Measurements from ENCODE around the gene PXT1. TPM values are rescaled to one million over a fixed set of nuclear protein-coding genes. Genes with fewer than 3 reads are reported as not detected.
"Not testable (repeated sequence)": the region's sequence is repeated elsewhere in the genome, so short reads cannot be mapped to it uniquely, and the experiment has no call there.

The PXT1 gene
- total RNA-seq, 1 donor from 2014 or later, result not detected

- TF ChIP-seq CTCF (conservative IDR thresholded peaks at IDR 0.05; ENCODE audit: low read depth, low read length), result no peak
- no peak for DNase-seq (ENCODE audit: low read depth)
- no peak overlapping the region for H3K4me3 ChIP-seq (ENCODE audit: low read depth, low read length)
Observed at GRCh38 chr6:36484736-36485135, 42.1 kb upstream of the PXT1 start.

- not testable (repeated sequence) for DNase-seq (ENCODE audit: low read depth)
Observed at GRCh38 chr6:36483326-36483725, 40.7 kb upstream of the PXT1 start.

GRCh38 chr6:36479256-36479655, 36.6 kb upstream of the PXT1 start:
- H3K4me3 ChIP-seq (ENCODE audit: low read depth, low read length), result no peak overlapping the region
- no peak for TF ChIP-seq CTCF (conservative IDR thresholded peaks at IDR 0.05; ENCODE audit: low read depth, low read length)
- DNase-seq (ENCODE audit: low read depth), result no peak

More at GRCh38 chr6:36483326-36483725, 40.7 kb upstream of the PXT1 start:
- not testable (repeated sequence) for H3K4me3 ChIP-seq (ENCODE audit: low read depth, low read length)

- no peak for DNase-seq (ENCODE audit: low read depth)
- no peak for TF ChIP-seq CTCF (conservative IDR thresholded peaks at IDR 0.05; ENCODE audit: low read depth, low read length)
- no peak overlapping the region for H3K4me3 ChIP-seq (ENCODE audit: low read depth, low read length)
Observed at GRCh38 chr6:36478051-36478526, 35.4 kb upstream of the PXT1 start.

GRCh38 chr6:36469946-36470345, 27.3 kb upstream of the PXT1 start:
- DNase-seq (ENCODE audit: low read depth), result no peak
- H3K4me3 ChIP-seq (ENCODE audit: low read depth, low read length), result no peak overlapping the region
- TF ChIP-seq CTCF (conservative IDR thresholded peaks at IDR 0.05; ENCODE audit: low read depth, low read length), result no peak

GRCh38 chr6:36469148-36469661, 26.6 kb upstream of the PXT1 start:
- TF ChIP-seq CTCF (conservative IDR thresholded peaks at IDR 0.05; ENCODE audit: low read depth, low read length), result no peak
- no peak overlapping the region for H3K4me3 ChIP-seq (ENCODE audit: low read depth, low read length)
- no peak for DNase-seq (ENCODE audit: low read depth)

GRCh38 chr6:36467625-36468024, 25.0 kb upstream of the PXT1 start:
- no peak for DNase-seq (ENCODE audit: low read depth)
- no peak for TF ChIP-seq CTCF (conservative IDR thresholded peaks at IDR 0.05; ENCODE audit: low read depth, low read length)
- no peak overlapping the region for H3K4me3 ChIP-seq (ENCODE audit: low read depth, low read length)
